NCI-H2196 treated with DMSO at 0.1 percent for 48 hours (cell line): ENCODE data around the gene AKT3.

Experiments used
- DNase-seq: peaks from one replicate; lab custom pipeline; 2025; ENCODE audit not compliant: unreplicated experiment; lab: John Stamatoyannopoulos, UW

The AKT3 gene

DNA sequence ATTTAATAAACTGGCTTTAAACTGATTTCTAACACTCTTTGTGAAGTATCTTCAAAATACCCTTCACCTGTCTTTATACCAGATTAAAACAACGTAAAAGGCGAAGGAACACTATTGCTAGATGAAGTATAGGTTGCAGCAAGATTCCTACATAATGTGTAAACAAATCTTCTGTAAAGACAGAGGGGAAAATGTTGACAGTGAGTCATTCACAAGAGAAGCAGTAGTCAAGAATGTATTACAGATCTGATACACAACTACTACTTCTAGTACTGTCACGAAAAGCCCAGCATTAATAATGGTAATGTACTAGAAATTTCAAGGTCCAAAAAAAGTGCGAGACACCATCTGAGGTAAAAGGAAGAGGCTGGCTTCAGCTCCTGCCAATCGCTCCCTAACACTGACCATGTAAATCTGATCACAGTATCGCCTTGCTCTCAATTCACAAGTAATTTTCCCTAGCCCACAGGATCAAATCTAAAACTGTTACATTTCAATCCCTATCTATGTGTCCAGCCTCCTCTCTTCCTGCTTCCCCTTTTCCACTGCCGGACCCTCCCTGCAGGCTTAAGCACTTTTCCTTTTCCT is 290.4 kb downstream of the AKT3 start:
- no peak for DNase-seq

DNA sequence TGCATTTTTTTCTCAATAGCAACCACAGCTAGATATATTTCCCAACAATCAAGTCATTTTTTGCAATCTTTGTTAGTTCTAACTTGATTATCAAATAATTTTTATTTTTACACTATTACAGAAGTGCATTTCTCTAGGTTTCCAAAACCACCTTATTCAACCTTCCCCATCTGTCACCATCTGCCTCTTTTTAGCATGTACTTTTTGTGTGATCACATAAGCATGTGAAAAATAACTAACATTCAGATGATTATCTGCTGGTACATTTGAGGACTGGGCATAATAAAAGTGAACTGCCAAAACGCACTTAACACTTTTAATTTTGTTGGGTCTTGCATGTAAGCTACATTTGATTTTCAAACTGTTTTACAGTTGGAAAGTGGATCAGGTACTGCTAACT is 291.5 kb downstream of the AKT3 start:
- DNase-seq, result no peak

DNA sequence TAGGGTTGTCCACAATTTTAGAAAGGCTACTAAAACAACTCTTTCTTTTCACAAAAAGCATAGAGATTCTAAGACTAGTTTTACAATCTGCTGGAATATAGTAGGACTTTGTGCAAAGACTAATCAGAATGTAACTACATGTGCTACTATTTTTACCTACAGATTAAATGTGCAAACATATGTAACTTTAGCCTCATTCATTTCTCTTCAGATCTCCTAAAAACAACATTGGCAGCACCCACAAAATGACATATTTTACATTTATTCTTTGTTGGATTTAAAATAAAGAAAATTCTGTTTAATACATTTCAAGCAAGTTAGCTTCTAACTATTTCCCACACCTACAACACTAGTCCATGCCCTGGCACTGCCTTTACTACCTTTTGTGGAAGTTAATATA is 292.2 kb downstream of the AKT3 start:
- DNase-seq, result no peak

DNA sequence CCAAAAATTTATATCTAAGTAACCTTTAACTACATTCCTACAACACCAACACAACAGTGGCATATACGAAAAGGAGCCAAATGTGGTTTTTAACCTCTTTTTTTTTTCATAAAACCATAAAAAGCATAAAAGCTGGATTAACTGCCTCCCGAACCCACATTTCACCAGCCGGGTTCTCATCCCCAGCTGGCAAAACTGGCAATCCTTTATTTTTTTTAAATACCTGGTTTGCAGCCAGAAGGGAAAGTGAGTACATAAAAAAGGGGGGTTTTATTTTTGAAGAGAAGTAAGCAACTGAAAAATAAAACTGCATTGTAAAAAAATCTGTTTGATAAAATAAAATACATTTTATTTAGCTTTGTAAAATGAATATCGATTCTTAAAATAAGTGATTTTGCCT is 295.4 kb downstream of the AKT3 start:
- no peak for DNase-seq

DNA sequence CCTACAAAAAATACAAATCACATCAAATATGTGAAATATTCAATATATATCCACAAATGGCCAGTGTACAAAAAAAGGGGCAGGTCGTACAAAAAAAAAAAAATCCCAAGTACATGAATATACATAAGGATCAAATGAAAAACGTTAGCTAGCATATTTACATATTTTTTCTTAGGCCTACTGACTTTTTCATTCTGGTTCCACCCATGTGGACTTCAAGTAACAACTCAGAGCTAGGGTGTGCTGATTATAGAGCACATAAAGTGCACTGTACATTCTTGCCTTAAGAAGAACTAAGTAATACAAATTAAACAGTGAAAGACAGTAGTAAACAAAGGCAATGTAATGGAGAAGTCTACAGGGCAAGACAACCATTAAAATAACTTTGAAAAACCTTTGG is 297.0 kb downstream of the AKT3 start:
- no peak for DNase-seq

DNA sequence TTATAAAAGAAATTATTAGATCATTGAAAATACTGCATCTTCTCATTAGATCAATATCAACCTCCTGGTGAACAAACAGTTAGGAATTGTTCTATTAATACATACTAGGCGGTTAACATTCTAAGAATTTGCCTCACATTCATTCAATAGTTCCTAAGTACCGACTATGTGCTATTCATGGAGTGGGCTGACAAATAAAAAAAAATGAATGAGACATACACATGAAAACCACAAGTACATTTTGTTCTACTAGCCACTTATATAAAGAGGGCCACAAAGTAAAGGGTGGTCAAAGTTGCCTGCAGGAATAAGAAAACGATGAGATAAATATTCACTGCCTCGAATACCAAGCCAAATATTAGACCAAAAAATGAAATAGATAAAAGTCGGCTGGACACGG is 299.8 kb downstream of the AKT3 start:
- DNase-seq, result no peak

DNA sequence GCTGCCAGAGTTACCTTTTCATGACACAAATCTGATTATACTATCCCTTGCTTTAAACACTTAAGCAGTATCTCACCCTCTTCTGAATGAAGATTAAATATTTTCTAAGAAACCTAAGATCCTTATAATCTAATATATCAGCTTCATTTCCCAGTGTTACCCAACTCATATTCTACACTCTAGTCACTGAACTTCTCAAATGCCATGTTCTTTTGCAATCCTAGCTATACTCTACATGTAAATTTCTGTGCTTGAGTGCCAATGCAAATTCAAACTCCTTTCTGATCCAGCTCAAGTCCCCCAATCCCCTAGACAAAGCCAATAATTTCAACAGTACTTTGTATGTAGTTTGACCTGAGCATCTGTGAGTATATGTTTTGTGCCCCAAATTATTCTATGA is 300.3 kb downstream of the AKT3 start:
- no peak for DNase-seq

DNA sequence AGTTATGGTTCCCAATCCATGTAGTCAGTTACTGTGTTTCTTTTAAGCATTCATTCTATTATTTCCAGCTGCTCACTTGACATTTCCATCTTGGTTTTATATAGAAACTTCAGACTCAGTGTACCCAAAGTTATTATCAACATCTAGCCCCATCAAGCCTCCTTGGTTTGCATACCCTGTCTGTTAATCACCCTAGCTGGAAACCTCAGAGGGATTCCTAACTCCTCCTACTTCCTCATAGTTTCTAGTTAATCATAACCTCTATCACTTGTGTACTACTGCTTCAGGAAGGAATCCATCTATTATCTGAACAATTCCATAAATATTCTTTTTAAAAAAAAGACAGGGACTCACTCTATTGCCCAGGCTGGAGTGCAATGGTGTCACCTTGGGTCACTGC is 300.9 kb downstream of the AKT3 start:
- DNase-seq, result no peak

DNA sequence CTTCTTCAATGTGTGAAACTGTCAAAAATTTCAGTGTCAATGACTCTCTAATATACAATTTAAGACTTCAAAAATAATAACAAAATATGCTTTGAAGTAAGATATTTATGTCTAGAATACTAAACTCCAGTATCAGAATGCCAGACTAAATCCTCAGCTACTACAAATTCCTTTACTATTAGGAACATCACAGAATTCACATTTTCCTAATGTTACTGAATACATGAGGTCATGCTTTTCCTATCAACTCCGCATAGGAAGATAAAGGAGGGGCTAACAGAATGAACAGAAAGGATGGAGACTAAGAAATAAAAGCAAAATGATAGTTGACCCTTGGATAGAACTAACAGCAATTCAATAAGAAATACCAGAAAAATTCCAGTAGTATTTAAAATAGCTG is 301.5 kb downstream of the AKT3 start:
- DNase-seq, result no peak

DNA sequence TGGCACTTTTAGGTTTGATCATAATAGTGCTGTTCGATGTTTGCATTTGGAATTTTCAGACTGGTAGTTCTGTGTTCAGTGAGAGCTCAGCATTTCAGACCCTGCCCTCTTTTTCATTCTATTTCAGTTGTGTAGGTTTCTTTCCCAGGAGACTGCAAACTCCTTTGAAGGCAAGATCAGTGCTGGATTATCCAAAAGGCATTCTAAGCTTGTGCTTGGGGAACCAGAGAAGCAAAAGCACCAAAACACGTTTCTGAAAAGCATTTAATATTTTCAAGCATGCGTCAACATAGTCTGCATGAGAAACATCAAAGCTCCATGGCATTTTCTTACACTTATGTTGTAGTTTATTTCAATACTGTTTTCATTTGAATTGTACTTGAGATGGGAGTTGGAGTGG is 302.2 kb downstream of the AKT3 start:
- DNase-seq, result no peak

DNA sequence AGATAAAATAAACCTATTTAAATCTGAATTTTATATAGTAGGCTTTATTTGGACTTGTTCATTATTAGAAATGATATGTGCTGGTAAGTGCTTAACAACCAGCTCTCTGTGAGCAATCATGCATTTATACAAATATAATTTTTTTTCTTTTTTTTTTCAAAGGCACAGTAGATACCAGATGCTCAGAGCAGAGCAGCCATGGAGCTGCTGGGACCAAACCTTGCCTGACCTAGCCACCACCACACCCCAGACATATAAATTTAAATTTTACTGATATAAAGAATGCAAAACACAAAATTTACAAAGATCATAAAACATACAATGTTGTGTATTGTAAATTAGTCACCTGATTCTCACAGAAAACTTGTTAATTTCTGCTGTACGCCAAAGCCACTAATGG is 303.6 kb downstream of the AKT3 start:
- no peak for DNase-seq

DNA sequence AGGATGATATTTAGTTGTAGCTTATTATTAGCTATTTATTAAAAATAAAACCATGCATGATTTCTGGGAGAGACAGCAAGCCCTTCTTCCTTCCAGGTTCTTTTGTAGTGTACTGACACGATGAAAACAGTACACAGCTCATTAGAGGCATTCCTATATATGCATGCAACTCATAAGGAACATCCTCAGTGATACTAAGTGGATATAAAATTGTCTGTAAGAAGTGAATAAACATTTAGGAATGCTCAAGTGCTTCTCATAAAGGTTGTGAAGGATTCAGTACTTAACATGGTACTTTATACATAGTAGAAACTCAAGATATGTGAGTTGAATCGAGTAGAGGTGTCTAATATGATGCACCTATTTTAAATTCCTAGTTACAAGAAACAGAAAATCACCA is 306.5 kb downstream of the AKT3 start:
- no peak for DNase-seq

DNA sequence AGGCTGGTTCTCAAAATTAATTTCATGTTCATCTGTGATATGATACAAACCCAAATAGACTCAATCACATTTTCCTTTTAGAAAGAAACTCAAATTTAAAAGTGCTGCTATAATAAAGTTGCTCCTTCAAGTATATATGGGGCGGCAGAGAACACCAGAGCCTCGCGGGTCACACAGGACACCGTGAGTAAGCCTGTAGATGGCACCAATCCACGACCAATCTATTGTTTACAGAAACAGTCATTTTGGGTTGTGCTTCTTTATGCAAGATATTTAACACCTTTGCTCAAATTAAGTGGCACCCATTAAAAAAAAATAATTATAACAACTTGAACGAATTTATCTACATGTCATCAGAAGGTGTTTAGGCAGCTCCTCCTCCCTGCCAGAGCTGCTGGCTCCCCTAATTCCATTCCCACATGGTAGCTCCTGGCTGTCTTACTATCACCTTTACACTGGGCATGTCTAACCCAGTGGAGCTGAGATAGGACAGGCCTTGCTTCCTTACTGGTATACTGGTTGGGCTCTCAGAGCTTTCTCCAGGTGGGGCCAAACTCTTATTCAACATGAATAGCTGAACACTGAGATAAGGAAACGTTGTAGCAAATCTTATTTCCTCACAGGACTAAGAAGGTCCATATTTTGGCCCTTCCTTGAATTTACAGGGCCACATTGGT is 307.2 kb downstream of the AKT3 start:
- DNase-seq, result no peak

DNA sequence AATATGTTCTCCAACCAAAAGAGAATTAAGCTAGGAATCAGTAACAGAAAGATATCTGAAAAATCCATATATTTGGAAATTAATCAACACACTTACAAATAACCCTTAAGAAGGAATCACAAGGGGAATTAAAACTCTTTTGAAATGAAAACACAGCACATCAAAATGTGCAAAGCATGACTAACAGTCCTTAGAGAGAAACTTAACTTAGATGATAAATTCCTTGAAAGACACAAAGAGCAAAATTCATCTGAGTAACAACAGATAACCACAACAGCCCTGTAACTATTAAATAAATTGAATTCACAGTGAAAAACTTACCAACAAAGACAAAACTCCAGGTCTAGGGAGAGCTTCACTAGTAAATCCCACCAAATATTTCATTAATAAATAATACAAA is 310.4 kb downstream of the AKT3 start:
- no peak for DNase-seq

DNA sequence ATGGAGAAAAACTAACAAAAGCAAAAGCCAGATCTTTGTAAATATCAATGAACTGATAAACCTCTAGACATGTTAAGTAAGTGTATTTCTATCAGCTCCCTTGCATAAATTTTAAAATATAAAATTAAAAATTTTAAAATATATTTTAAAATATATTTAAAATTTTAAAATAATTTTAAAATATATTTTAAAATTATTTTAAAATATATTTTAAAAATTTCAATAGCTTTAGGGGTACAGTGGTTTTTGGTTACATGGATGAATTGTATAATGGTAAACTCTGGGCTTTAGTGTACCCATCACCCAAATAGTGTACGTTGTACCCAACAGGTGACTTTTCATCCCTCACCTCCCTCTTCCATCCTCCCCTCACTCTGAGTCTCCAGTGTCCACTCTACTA is 315.0 kb downstream of the AKT3 start:
- no peak for DNase-seq

DNA sequence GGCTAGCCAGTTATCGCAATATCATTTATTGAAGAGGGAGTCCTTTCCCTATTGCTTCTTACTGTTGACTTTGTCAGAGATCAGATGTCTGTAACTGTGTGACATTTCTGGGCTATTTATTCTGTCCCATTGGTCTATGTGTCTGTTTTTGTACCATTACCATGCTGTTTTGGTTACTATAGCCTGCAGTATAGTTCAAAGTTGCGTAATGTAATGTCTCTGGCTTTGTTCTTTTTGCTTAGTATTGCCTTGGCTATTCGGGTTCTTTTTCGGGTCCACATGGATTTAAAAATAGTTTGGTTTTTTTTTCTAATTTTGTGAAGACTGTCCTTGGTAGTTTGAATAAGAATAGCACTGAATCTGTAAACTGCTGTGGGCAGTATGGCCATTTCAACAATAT is 320.5 kb downstream of the AKT3 start:
- DNase-seq, result no peak

DNA sequence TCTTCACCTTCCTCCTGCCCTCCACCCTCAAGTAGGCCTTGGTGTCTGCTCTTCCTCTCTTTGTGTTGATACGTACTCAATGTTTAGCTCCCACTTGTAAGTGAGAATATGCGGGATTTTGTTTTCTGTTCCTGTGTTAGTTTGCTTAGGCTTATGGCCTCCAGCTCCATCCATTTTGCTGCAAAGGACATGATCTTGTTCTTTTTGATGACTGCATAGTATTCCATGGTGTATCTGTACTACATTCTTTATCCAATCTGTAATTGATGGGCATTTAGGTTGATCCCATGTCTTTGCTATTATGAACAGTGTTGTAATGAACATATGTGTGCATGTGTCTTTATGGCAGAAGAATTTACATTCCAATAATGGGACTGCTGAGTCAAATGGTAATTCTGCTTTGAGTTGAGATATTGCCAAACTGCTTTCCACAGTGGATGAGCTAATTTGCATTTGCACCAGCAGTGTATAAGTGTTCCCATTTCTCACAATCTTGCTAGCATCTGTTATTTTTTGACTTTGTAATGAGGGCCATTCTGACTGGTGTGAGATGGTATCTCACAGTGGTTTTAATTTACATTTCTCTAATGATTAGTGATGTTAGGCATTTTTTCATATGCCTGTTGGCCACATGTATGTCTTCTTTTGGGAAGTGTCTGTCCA is 321.5 kb downstream of the AKT3 start:
- no peak for DNase-seq

DNA sequence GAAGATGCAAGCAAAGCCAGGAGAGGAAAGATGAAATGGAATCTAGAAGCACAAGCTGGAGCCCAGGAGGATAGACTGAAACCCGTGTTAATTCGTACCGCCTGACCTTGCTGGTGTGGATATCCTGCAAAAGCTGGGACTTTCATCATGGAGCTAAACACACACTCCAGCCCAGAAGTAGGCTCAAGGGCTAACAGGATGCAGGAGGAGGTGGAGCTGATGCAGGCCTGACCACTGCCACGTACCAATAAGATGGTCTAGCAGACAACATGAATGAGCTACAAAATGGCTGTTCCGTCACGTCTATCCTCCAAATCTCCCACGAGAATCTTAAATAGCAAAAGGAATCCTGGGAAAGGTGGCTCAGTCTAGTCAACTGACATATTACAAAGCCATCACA is 323.9 kb downstream of the AKT3 start:
- no peak for DNase-seq

DNA sequence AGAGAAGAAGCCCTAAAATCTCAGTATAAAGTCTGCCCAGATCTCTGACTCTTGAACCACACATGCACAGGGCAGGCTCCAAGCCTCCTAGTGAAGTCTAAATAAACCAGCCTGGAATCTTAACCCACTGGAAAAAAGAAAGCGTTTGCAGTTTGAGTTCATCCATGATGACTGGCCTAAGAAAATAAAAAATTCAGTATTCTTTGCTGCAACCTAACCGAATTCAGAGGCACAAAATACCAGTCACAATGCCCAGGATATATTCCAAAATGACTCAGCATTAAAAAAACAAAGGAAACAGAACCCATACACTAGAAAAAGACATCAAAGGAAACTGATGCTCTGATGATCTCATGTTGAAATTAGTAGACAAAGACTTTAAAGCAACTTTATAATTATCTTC is 325.0 kb downstream of the AKT3 start:
- no peak for DNase-seq

DNA sequence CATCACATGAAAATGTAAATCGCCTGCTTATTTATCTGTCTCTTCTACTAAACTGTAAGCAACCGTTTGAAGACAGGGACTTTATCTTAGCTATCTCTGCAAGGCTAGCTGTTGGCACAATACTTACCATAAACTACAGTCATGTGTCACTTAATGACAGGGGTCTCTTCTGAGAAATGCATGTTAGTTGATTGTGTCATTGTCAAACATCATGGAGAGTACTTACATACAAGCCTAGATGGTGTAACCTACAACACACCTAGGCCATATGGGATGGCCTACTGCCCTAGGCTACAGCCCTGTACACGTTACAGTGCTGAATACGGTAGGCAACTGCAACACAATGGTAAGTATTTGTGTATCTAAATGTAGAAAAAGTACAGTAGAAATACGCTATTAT is 326.3 kb downstream of the AKT3 start:
- no peak for DNase-seq

DNA sequence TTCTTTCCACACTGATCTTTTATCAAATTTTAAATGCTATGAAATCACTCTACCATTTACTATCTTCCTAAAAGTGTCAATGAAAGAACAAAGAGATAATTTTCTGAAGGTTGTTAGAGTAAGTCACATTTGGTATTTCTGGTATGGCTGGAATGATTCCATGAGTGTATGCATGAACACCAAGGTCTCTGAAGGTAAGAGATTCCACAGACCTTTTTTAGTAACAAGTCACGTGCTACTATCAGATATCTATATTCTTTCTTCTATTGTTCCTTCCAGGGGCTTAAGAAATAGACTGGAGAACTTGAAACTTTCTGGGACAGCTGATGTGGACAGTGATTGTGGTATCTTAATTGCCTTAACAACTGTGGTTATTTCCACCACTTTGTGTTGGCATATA is 329.2 kb downstream of the AKT3 start:
- DNase-seq, result no peak

DNA sequence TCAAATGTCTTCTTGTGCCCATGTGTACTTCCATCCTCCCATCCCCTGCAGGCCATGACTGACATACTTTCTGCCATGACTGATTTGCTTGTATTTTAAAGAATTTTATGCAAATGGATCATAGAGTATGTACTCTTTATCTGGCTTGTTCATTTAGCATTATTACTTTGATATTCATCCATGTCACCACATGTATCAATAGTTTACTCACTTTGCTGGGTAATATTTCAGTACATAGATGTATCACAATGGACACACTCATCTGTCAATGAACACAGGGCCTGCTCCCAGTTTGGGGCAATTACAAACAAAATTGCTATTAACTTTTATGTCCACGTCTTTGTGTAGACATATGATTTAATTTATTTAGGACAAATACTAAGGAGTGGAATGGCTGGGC is 335.1 kb downstream of the AKT3 start:
- no peak for DNase-seq
